Adrenal gland (tissue), 12 donors: ENCODE data around the gene GRB10. TPM values are rescaled to one million over a fixed set of nuclear protein-coding genes. Genes with fewer than 3 reads are reported as not detected.

Experiments
- DNase-seq, 7 donors: peaks; one replicate each; pipeline ENCODE4 v3.0.0-alpha.2; 2019 to 2020
- H3K27ac ChIP-seq, 5 donors: fragments of 200-600 bp; sonication (generic) in 4 of 5; 1 replicate in 3 of 5; 2 replicates in 2 of 5; pipeline versions ENCODE4 v1.5.1 to v1.8.0; 2016 to 2020; ENCODE audit warnings: mild to moderate bottlenecking in 1 of 5
- H3K27me3 ChIP-seq: fragments of 200-600 bp; 2 replicates; pipeline ENCODE4 v1.8.0; 2021
- H3K36me3 ChIP-seq, 2 donors: fragments of 200-600 bp; replicated peaks in 1 of 2; 1 replicate in 1 of 2; 2 replicates in 1 of 2; pipeline versions ENCODE4 v1.5.1 to v1.8.0; 2018 to 2022
- H3K4me1 ChIP-seq, 2 donors: fragments of 200-600 bp; replicated peaks in 1 of 2; 1 replicate in 1 of 2; 2 replicates in 1 of 2; pipeline versions ENCODE4 v1.5.1 to v1.8.0; 2018 to 2021
- H3K4me3 ChIP-seq, 4 donors: fragments of 200-600 bp; sonication (generic) in 3 of 4; one replicate each; pipeline ENCODE4 v1.5.1; 2016 to 2018
- H3K9me3 ChIP-seq, 3 donors: fragments of 200-600 bp; sonication (generic) in 1 of 3; replicated peaks in 1 of 3; 1 replicate in 2 of 3; 2 replicates in 1 of 3; pipeline versions ENCODE4 v1.5.1 to v1.8.0; 2016 to 2021
- POLR2A ChIP-seq, 2 donors: fragments of 450-650 bp; IDR thresholded peaks; one replicate each; pipeline ENCODE4 v1.6.1; 2017; ENCODE audit warnings: antibody characterized with exemption in 2 of 2, mild to moderate bottlenecking in 2 of 2, moderate library complexity in 1 of 2
- WGBS, 4 donors: extraction: QIAGEN DNeasy Blood & Tissue Kit in 2 of 4; methylation state at CpG; one replicate each; pipeline versions ENCODE4 v1.1.5 to v1.1.7; 2013 to 2017; 5-methylcytosine and 5-hydroxymethylcytosine counted together
- intact Hi-C, 2 donors: fragments of 100-400 bp; cut with DNase I; formaldehyde crosslinking; loops; one replicate each; pipeline versions ENCODE4 v1.14.1 to v1.15.0; 2022 to 2023
- polyA plus RNA-seq, 3 donors: library from polyadenylated mRNA; stranded (reverse); fragments of 200-250 nt in 2 of 3; fragments of 350-450 nt in 1 of 3; fragmentation: Illumina TruSeq in 1 of 3; extraction: RNeasy Lipid Tissue Mini Kit (QIAGEN cat#74804) in 1 of 3; gene quantifications; one replicate each; pipeline ENCODE4 v1.2.3, GENCODE V29; 2013 to 2014
- total RNA-seq, 9 donors: library from RNA; depleted of rRNA in 4 of 9; stranded (reverse); fragments of >200 nt in 4 of 9; fragments of 120-200 nt in 1 of 9; fragmentation: NEBNext Ultra II Directional in 1 of 9; extraction: Animal tissue kit (Norgen Biotek cat#: 25700) in 1 of 9; gene quantifications; one replicate each; pipeline versions ENCODE4 v1.1.0 to v1.2.4, GENCODE V29; 2013 to 2023
- TF ChIP-seq, protein P1 (sequence below), 6 experiments: fragments of 450-650 bp in 4 of 6; fragments of 200-600 bp in 2 of 6; sonication (generic) in 1 of 6; IDR thresholded peaks; 1 replicate in 5 of 6; 2 replicates in 1 of 6; pipeline versions ENCODE4 v1.5.1 to v1.8.0; 2016 to 2021; ENCODE audit warnings: antibody characterized with exemption in 6 of 6, mild to moderate bottlenecking in 2 of 6, moderate library complexity in 1 of 6
- donor health status: healthy with polysubstance abuse.
- donor health status: Bipolar disorder and iron deficiency.
- donor health status: DM: yes; HTN: yes; CAD: no.
- donor health status: DM: no; HTN: no; CAD: no.
- donor health status: DM: no; HTN: no; CAD: no.
- donor health status: DM: yes; HTN: yes; CAD: no.

The GRB10 gene
- total and polyA plus RNA-seq, 12 donors = 33.5 to 158 (median 67.3) TPM

DNA sequence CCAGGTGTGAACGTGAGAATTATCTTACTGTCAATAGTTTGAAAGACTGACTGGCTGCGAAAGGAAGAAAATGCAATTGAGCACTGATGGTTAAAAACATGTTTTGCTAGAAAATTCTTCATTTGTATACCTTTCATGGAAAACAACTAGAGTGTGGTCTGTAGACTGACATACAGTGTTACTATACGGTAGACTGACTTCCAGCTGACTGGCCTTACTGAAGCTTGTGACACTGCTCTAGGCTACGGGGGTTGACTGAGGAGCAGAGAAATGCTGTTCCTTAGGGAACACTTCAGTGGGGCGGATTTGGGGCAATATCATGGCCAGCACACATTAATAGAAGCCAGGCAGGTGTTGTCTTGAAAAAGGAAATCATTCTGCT lies 191.6 kb downstream of the GRB10 start:
- WGBS, 4 donors = 82 to 94% (median 93%) methylated on average over 5 of the region's 5 CpGs
- H3K27me3 ChIP-seq = no peaks in the 10 kb centered on the region
- peaks cover 7 to 9% of the 10 kb centered on the region in 2 donors for H3K4me1 ChIP-seq
- peaks cover 0 to 23% of the 10 kb centered on the region in 2 donors for H3K36me3 ChIP-seq
- H3K27ac ChIP-seq = no peak overlapping the region
- TF ChIP-seq, protein P1, sequence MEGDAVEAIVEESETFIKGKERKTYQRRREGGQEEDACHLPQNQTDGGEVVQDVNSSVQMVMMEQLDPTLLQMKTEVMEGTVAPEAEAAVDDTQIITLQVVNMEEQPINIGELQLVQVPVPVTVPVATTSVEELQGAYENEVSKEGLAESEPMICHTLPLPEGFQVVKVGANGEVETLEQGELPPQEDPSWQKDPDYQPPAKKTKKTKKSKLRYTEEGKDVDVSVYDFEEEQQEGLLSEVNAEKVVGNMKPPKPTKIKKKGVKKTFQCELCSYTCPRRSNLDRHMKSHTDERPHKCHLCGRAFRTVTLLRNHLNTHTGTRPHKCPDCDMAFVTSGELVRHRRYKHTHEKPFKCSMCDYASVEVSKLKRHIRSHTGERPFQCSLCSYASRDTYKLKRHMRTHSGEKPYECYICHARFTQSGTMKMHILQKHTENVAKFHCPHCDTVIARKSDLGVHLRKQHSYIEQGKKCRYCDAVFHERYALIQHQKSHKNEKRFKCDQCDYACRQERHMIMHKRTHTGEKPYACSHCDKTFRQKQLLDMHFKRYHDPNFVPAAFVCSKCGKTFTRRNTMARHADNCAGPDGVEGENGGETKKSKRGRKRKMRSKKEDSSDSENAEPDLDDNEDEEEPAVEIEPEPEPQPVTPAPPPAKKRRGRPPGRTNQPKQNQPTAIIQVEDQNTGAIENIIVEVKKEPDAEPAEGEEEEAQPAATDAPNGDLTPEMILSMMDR (IDR thresholded peaks at IDR 0.05) = no peak
- no peak for TF ChIP-seq POLR2A (IDR thresholded peaks at IDR 0.05)
- intact Hi-C loops = no loop called here
- DNase-seq = no peak
- H3K9me3 ChIP-seq = no peaks in the 10 kb centered on the region
- no peak overlapping the region for H3K4me3 ChIP-seq

DNA sequence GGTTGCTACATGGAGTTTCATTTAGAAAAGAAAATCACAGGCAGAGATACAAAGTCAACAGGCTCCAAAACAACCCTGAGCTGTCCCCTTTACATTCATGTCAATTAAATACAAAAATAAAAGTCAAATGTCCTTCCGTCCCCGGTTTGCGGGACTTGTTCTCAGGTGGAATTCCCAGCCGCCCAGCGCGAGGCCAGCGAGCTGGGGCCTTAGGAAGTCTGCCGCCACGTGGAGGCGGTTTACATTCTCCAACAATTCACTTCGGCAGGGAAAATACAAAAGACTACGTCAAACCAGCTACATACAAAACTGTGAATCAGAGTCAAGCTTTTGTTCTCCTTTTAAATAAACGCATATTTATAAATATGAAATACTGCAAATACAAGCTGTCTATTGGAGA lies 192.2 kb downstream of the GRB10 start:
- no peak for TF ChIP-seq POLR2A (IDR thresholded peaks at IDR 0.05)
- TF ChIP-seq, protein P1 (IDR thresholded peaks at IDR 0.05) = no peak
- Histone ChIP-seq H3K27ac (no peak overlapping the region), H3K36me3 (peaks cover 0 to 23% of the 10 kb centered on the region in 2 donors), H3K4me3 (no peak overlapping the region), H3K27me3 (no peaks in the 10 kb centered on the region), H3K9me3 (no peaks in the 10 kb centered on the region), H3K4me1 (peaks cover 6 to 7% of the 10 kb centered on the region in 2 donors)
- intact Hi-C loops = no loop called here
- no peak for DNase-seq
- WGBS, 4 donors = 94 to 96% (median 95%) methylated on average over 13 of the region's 13 CpGs

DNA sequence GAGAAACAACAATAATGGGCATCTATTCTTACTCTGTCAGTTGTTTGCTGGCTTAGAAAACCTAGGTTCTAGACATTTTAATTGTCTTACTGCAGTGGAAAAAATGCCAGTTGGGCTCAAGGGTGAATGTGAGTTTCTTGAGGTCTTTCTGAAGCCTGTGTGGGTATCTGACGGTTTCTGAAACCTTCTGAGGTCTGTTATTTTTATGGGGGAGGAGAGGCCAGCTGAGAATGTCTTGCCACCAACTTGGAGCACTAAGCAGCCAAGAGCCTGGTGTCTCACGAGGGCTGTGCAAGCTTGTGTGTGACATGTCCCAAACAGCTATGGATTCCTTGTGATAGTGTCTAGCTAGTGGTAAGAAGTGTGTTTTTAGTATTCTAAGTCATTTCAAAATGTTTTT lies 193.3 kb downstream of the GRB10 start:
- Histone ChIP-seq H3K27ac (no peak overlapping the region), H3K27me3 (no peaks in the 10 kb centered on the region), H3K4me1 (peaks cover 6 to 7% of the 10 kb centered on the region in 2 donors), H3K9me3 (no peaks in the 10 kb centered on the region), H3K4me3 (no peak overlapping the region), H3K36me3 (peaks cover 0 to 17% of the 10 kb centered on the region in 2 donors)
- WGBS, 4 donors = 87 to 100% (median 93%) methylated on average over 2 of the region's 2 CpGs
- intact Hi-C loops = no loop called here
- DNase-seq = no peak
- TF ChIP-seq, protein P1 (IDR thresholded peaks at IDR 0.05) = no peak
- no peak for TF ChIP-seq POLR2A (IDR thresholded peaks at IDR 0.05)

GRCh38 chr7:50588937-50589336 lies 193.8 kb downstream of the GRB10 start:
- no peak for DNase-seq
- no peaks in the 10 kb centered on the region for H3K27me3 ChIP-seq
- peaks cover 0 to 13% of the 10 kb centered on the region in 2 donors for H3K36me3 ChIP-seq
- H3K27ac ChIP-seq = no peak overlapping the region
- no peak overlapping the region for H3K4me3 ChIP-seq
- 87 to 92% (median 90%) methylated on average over 8 of the region's 8 CpGs for WGBS, 4 donors
- intact Hi-C loops = no loop called here
- TF ChIP-seq, protein P1 (IDR thresholded peaks at IDR 0.05) = no peak
- TF ChIP-seq POLR2A (IDR thresholded peaks at IDR 0.05) = no peak
- H3K4me1 ChIP-seq = peaks cover 6 to 7% of the 10 kb centered on the region in 2 donors
- H3K9me3 ChIP-seq = no peaks in the 10 kb centered on the region
